ENCODE data around the gene SCYGR3.
A peak's percentile ranks its signal among the peaks of the same experiment; 100 is the strongest.

SCYGR3 gene

DNA sequence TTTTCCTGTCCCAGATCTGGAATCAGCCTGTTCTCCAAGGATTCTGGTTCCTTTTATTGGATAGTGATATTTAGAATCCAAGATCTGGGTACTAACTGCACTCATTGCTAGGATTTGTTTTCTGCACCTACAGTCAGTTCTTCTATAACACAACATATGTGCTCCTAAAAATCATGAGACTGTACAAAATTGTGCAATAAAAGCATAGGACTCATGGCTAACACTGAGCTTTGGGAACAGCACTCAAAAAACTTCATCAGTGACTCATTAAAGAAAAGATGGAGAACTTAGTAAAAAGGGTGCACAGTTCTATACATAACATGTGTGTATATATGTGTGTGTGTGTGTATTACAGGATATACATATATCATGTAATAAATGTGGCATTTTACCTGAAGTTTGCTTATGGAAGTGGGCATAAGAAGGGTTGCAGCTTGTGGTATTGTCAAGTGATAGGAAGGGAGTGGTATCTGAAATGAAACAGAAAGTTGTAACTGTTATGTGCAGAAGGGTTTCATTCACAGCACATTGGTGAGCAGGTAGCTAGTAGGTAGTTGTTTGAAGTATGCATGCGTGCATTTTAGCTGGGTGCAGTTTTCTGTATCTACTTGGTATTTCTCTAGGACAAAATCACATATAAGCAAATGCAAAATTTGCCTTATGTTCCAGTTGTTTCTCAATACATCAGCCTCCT lies 21.8 kb downstream of the SCYGR3 start:
- Histone ChIP-seq H4K20me1 (ENCODE audit: insufficient read depth, low read length) (no peaks in the 10 kb centered on the region), H3K79me2 (ENCODE audit: low read length) (no peaks in the 10 kb centered on the region), H3K9ac (ENCODE audit: low read length) (no peak overlapping the region), H3K4me2 (ENCODE audit: low read depth, low read length) (peak overlapping the region; percentile 29), H3K4me3 (ENCODE audit: low read length) (no peak overlapping the region), H2AFZ (ENCODE audit: low read length) (no peak overlapping the region), H3K9me3 (replicated peaks; ENCODE audit: insufficient read depth, low read length) (no peaks in the 10 kb centered on the region), H3K27ac (ENCODE audit: low read length) (no peak overlapping the region), H3K9me2 (replicated peaks; ENCODE audit: insufficient read depth, low read length) (no peaks in the 10 kb centered on the region), H3K4me1 (ENCODE audit: low read length) (peaks cover 10% of the 10 kb centered on the region), H3K36me3 (replicated peaks; ENCODE audit: insufficient read depth, low read length) (no peaks in the 10 kb centered on the region), H3F3A (ENCODE audit: insufficient read depth, low read length) (no peaks in the 10 kb centered on the region), H3K27me3 (replicated peaks; ENCODE audit: insufficient read depth, low read length) (no peaks in the 10 kb centered on the region)
- TF ChIP-seq EZH2phosphoT487 (IDR thresholded peaks at IDR 0.05; ENCODE audit: low read length) = no peak
- TF ChIP-seq, protein P1, sequence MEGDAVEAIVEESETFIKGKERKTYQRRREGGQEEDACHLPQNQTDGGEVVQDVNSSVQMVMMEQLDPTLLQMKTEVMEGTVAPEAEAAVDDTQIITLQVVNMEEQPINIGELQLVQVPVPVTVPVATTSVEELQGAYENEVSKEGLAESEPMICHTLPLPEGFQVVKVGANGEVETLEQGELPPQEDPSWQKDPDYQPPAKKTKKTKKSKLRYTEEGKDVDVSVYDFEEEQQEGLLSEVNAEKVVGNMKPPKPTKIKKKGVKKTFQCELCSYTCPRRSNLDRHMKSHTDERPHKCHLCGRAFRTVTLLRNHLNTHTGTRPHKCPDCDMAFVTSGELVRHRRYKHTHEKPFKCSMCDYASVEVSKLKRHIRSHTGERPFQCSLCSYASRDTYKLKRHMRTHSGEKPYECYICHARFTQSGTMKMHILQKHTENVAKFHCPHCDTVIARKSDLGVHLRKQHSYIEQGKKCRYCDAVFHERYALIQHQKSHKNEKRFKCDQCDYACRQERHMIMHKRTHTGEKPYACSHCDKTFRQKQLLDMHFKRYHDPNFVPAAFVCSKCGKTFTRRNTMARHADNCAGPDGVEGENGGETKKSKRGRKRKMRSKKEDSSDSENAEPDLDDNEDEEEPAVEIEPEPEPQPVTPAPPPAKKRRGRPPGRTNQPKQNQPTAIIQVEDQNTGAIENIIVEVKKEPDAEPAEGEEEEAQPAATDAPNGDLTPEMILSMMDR (IDR thresholded peaks at IDR 0.05; ENCODE audit: low read length) = no peak
- TF ChIP-seq EZH2 (optimal IDR thresholded peaks at IDR 0.05; ENCODE audit: low read depth, low read length) = no peak
- DNase-seq = peak; percentile 73

DNA sequence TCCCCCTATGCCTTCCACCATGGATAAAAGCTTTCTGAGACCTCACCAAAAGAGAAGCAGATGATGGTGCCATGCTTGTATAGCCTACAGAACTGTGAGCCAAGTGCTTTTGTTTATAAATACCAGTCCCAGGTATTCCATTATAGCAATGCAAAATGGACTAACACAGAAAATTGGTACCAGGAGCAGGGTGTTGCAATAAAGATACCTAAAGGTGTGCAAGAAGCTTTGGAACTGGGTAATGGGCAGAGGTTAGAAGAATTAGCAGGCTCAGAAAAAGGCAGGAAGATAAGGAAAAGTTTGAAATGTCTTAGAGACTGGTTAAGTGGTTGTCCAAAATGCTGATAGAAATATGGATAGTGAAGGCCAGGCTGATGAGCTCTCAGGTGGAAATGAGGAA lies 32.3 kb downstream of the SCYGR3 start:
- Histone ChIP-seq H3K4me2 (ENCODE audit: low read depth, low read length) (no peak overlapping the region), H3K36me3 (replicated peaks; ENCODE audit: insufficient read depth, low read length) (no peaks in the 10 kb centered on the region), H2AFZ (ENCODE audit: low read length) (no peak overlapping the region), H3K9ac (ENCODE audit: low read length) (no peak overlapping the region), H3K9me3 (replicated peaks; ENCODE audit: insufficient read depth, low read length) (no peaks in the 10 kb centered on the region), H3K27ac (ENCODE audit: low read length) (no peak overlapping the region), H3K4me3 (ENCODE audit: low read length) (no peak overlapping the region), H4K20me1 (ENCODE audit: insufficient read depth, low read length) (no peaks in the 10 kb centered on the region), H3K9me2 (replicated peaks; ENCODE audit: insufficient read depth, low read length) (no peaks in the 10 kb centered on the region), H3K4me1 (ENCODE audit: low read length) (no peaks in the 10 kb centered on the region), H3K79me2 (ENCODE audit: low read length) (no peaks in the 10 kb centered on the region), H3K27me3 (replicated peaks; ENCODE audit: insufficient read depth, low read length) (no peaks in the 10 kb centered on the region), H3F3A (ENCODE audit: insufficient read depth, low read length) (no peaks in the 10 kb centered on the region)
- no peak for DNase-seq
- TF ChIP-seq, protein P1 (IDR thresholded peaks at IDR 0.05; ENCODE audit: low read length) = no peak
- TF ChIP-seq EZH2phosphoT487 (IDR thresholded peaks at IDR 0.05; ENCODE audit: low read length) = no peak
- no peak for TF ChIP-seq EZH2 (optimal IDR thresholded peaks at IDR 0.05; ENCODE audit: low read depth, low read length)

DNA sequence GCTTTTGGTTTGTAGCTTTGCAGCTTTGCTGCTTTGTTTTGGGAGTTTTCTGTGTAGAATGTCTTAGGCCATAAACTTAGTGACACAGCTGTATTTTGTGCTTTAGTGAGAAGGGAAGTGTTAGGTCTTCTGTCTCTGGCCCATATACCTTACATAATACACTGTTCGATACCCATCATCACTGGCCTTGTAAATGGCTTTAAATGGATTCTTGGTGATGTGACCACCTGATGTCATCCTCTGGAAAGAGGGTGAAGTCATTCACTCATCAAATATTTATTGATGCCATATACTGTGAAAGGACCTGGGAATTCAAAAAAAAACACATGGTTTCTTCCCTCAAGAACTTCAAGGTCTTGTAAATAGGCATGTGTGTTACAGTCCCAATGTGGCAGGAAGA lies 34.8 kb downstream of the SCYGR3 start:
- Histone ChIP-seq H3K9me3 (replicated peaks; ENCODE audit: insufficient read depth, low read length) (no peaks in the 10 kb centered on the region), H3K9me2 (replicated peaks; ENCODE audit: insufficient read depth, low read length) (no peaks in the 10 kb centered on the region), H2AFZ (ENCODE audit: low read length) (no peak overlapping the region), H3K79me2 (ENCODE audit: low read length) (no peaks in the 10 kb centered on the region), H3K9ac (ENCODE audit: low read length) (no peak overlapping the region), H3K4me1 (ENCODE audit: low read length) (no peaks in the 10 kb centered on the region), H4K20me1 (ENCODE audit: insufficient read depth, low read length) (no peaks in the 10 kb centered on the region), H3K27ac (ENCODE audit: low read length) (no peak overlapping the region), H3K4me2 (ENCODE audit: low read depth, low read length) (no peak overlapping the region), H3F3A (ENCODE audit: insufficient read depth, low read length) (no peaks in the 10 kb centered on the region), H3K4me3 (ENCODE audit: low read length) (no peak overlapping the region), H3K27me3 (replicated peaks; ENCODE audit: insufficient read depth, low read length) (no peaks in the 10 kb centered on the region), H3K36me3 (replicated peaks; ENCODE audit: insufficient read depth, low read length) (no peaks in the 10 kb centered on the region)
- TF ChIP-seq EZH2 (optimal IDR thresholded peaks at IDR 0.05; ENCODE audit: low read depth, low read length) (no peak), EZH2phosphoT487 (IDR thresholded peaks at IDR 0.05; ENCODE audit: low read length) (no peak)
- TF ChIP-seq, protein P1 (IDR thresholded peaks at IDR 0.05; ENCODE audit: low read length) = no peak
- no peak for DNase-seq
